ENCODE results near the gene PEMT.
A peak's percentile ranks its signal among the peaks of the same experiment; 100 is the strongest.

The PEMT gene

GRCh38 chr17:17528696-17529652 is 62.5 kb downstream of the PEMT start:
- no peak for DNase-seq

GRCh38 chr17:17527956-17528500 is 63.5 kb downstream of the PEMT start:
- DNase-seq = no peak

- no peak for DNase-seq
Observed at GRCh38 chr17:17527534-17527933, 64.0 kb downstream of the PEMT start.

GRCh38 chr17:17526369-17526768 is 65.1 kb downstream of the PEMT start:
- no peak for DNase-seq

GRCh38 chr17:17525956-17526355 is 65.6 kb downstream of the PEMT start:
- no peak for DNase-seq

GRCh38 chr17:17525311-17525710 is 66.2 kb downstream of the PEMT start:
- DNase-seq = no peak

- DNase-seq = no peak
Observed at GRCh38 chr17:17523731-17524490, 67.6 kb downstream of the PEMT start.

- DNase-seq = no peak
Observed at GRCh38 chr17:17523001-17523730, 68.3 kb downstream of the PEMT start.

- no peak for DNase-seq
Observed at GRCh38 chr17:17520599-17521232, 70.8 kb downstream of the PEMT start.

- DNase-seq = no peak
Observed at GRCh38 chr17:17519886-17520285, 71.6 kb downstream of the PEMT start.

GRCh38 chr17:17518951-17519350 is 72.6 kb downstream of the PEMT start:
- DNase-seq = no peak

GRCh38 chr17:17518014-17518413 is 73.5 kb downstream of the PEMT start:
- DNase-seq = no peak

- peak in 2 of 3 donors; percentile 7 to 30 for DNase-seq
Observed at GRCh38 chr17:17516941-17517720, 74.4 kb downstream of the PEMT start.

- no peak for DNase-seq
Observed at GRCh38 chr17:17515934-17516930, 75.3 kb downstream of the PEMT start.

- no peak for DNase-seq
Observed at GRCh38 chr17:17514993-17515933, 76.2 kb downstream of the PEMT start.

- DNase-seq = no peak
Observed at GRCh38 chr17:17514361-17514992, 77.0 kb downstream of the PEMT start.

GRCh38 chr17:17513626-17514025 is 77.9 kb downstream of the PEMT start:
- DNase-seq = no peak

- DNase-seq = no peak
Observed at GRCh38 chr17:17512866-17513265, 78.6 kb downstream of the PEMT start.
